ENCODE measurements around the gene CRACR2A.

CRACR2A gene

GRCh38 chr12:3680919-3681594 is 71.9 kb downstream of the CRACR2A start:
- TF ChIP-seq CTCF (conservative IDR thresholded peaks at IDR 0.05; ENCODE audit: control insufficient read depth, insufficient read depth, low read depth, low read length): no peak
- peak; percentile 30 for DNase-seq (ENCODE audit: low read depth)
- H3K4me3 ChIP-seq (ENCODE audit: control insufficient read depth, low read depth, low read length): no peak overlapping the region

GRCh38 chr12:3679831-3680230 is 73.1 kb downstream of the CRACR2A start:
- DNase-seq (ENCODE audit: low read depth): no peak
- TF ChIP-seq CTCF (conservative IDR thresholded peaks at IDR 0.05; ENCODE audit: control insufficient read depth, insufficient read depth, low read depth, low read length): no peak
- H3K4me3 ChIP-seq (ENCODE audit: control insufficient read depth, low read depth, low read length): no peak overlapping the region

GRCh38 chr12:3677609-3678008 is 75.3 kb downstream of the CRACR2A start:
- no peak overlapping the region for H3K4me3 ChIP-seq (ENCODE audit: control insufficient read depth, low read depth, low read length)
- TF ChIP-seq CTCF (conservative IDR thresholded peaks at IDR 0.05; ENCODE audit: control insufficient read depth, insufficient read depth, low read depth, low read length): no peak
- DNase-seq (ENCODE audit: low read depth): no peak

- no peak overlapping the region for H3K4me3 ChIP-seq (ENCODE audit: control insufficient read depth, low read depth, low read length)
- DNase-seq (ENCODE audit: low read depth): no peak
- TF ChIP-seq CTCF (conservative IDR thresholded peaks at IDR 0.05; ENCODE audit: control insufficient read depth, insufficient read depth, low read depth, low read length): no peak
These were observed 78.8 kb downstream of the CRACR2A start for GRCh38 chr12:3673981-3674708.

- H3K4me3 ChIP-seq (ENCODE audit: control insufficient read depth, low read depth, low read length): no peak overlapping the region
- no peak for TF ChIP-seq CTCF (conservative IDR thresholded peaks at IDR 0.05; ENCODE audit: control insufficient read depth, insufficient read depth, low read depth, low read length)
- DNase-seq (ENCODE audit: low read depth): no peak
These were observed 80.8 kb downstream of the CRACR2A start for GRCh38 chr12:3672113-3672509.

GRCh38 chr12:3671330-3672112 is 81.4 kb downstream of the CRACR2A start:
- no peak for TF ChIP-seq CTCF (conservative IDR thresholded peaks at IDR 0.05; ENCODE audit: control insufficient read depth, insufficient read depth, low read depth, low read length)
- H3K4me3 ChIP-seq (ENCODE audit: control insufficient read depth, low read depth, low read length): no peak overlapping the region
- DNase-seq (ENCODE audit: low read depth): no peak

Data from fibroblast of mammary gland (primary cell).